Activated naive CD8-positive, alpha-beta T cell treated with anti-CD3 and anti-CD28 coated beads, Interleukin-2, amount 10 ng/mL, durations not matched to agents 7 days and 5 days (primary cell): Measurements from ENCODE around the gene ST8SIA5. TPM values are rescaled to one million over a fixed set of nuclear protein-coding genes. Genes with fewer than 3 reads are reported as not detected.

Experiments
- ATAC-seq: fragments of 150-1000 bp; cut with Tn5 transposase; one replicate; pipeline ENCODE4 v1.10.0; 2021; ENCODE audit warnings: low read depth, moderate library complexity
- POLR2A ChIA-PET: fragments of 350-600 bp; sonication (Branson Sonifier 250); formaldehyde crosslinking; loops from one replicate; lab custom pipeline; 2021; ENCODE audit warnings: antibody characterized with exemption; lab: Charles Lee
- DNase-seq: peaks from one replicate; pipeline ENCODE4 v3.0.0; 2021
- H3K27ac Mint-ChIP-seq: one replicate; pipeline ENCODE4 v1.8.0; 2022; ENCODE audit warnings: mild to moderate bottlenecking, mixed read lengths
- H3K27me3 Mint-ChIP-seq: one replicate; pipeline ENCODE4 v1.8.0; 2022; ENCODE audit warnings: mild to moderate bottlenecking, moderate library complexity, mixed read lengths
- H3K36me3 Mint-ChIP-seq: one replicate; pipeline ENCODE4 v1.8.0; 2021; ENCODE audit warnings: mild to moderate bottlenecking, mixed read lengths
- H3K4me1 Mint-ChIP-seq: one replicate; pipeline ENCODE4 v1.8.0; 2021; ENCODE audit warnings: mixed read lengths
- H3K4me3 Mint-ChIP-seq: one replicate; pipeline ENCODE4 v1.8.0; 2022; ENCODE audit warnings: mild to moderate bottlenecking, moderate library complexity, mixed read lengths
- H3K9me3 Mint-ChIP-seq: one replicate; pipeline ENCODE4 v1.8.0; 2021; ENCODE audit warnings: mixed read lengths
- total RNA-seq, 2 experiments: library from RNA; stranded (reverse); gene quantifications; one replicate each; pipeline ENCODE4 v1.2.3, GENCODE V29; 2021

Gene ST8SIA5
- total RNA-seq, 2 experiments from 2014 or later = not detected

DNA sequence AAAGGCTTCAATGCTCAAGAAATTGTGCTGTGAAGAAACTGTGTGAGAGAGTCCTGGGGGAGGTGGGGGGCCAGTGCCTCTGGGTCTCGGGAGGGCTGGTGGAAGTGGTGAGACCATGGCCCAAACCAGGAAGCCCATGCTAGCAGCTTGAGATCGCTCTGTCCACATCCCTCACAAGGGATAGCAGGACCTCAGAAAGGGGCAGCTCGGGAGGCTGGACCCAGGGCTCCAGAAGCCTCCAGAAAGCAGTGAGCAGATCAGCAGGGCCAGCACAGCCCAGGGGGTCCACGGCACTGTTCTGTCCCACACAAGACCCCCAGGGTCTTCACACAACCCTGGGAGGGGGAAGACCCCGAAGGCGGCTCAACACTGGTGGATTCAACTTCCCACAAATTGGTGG is 24.1 kb downstream of the ST8SIA5 start:
- H3K27me3 Mint-ChIP-seq = peaks cover 4% of the 10 kb centered on the region
- no peak overlapping the region for H3K27ac Mint-ChIP-seq
- DNase-seq (no peak), ATAC-seq (no peak)
- H3K9me3 Mint-ChIP-seq = peaks cover 8% of the 10 kb centered on the region
- POLR2A ChIA-PET = no interaction called here
- H3K36me3 Mint-ChIP-seq = no peaks in the 10 kb centered on the region
- no peaks in the 10 kb centered on the region for H3K4me1 Mint-ChIP-seq
- no peak overlapping the region for H3K4me3 Mint-ChIP-seq

DNA sequence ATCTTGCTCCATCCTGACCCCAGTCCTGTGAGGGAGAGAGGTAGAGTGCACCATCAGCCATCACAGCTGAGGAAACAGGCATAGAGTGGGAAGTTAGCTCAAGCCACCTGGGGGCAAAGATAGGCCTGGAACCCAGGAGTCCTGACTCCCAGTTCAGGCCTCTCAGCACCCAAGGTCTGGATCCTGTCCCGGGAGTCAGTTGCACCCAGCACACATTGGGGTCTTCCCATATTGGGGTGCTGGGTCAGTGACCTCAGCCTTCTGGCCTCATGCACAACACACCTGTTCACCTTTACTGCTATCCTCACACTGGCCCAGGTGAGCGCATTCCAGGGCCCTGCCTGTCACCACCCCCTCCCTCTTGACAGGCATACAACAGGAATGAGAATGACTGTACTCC is 24.7 kb downstream of the ST8SIA5 start:
- POLR2A ChIA-PET = no interaction called here
- Mint-ChIP-seq H3K36me3 (no peaks in the 10 kb centered on the region), H3K4me1 (no peaks in the 10 kb centered on the region), H3K27ac (no peak overlapping the region), H3K4me3 (no peak overlapping the region), H3K27me3 (peaks cover 4% of the 10 kb centered on the region), H3K9me3 (peaks cover 8% of the 10 kb centered on the region)
- ATAC-seq (no peak), DNase-seq (no peak)

- peaks cover 4% of the 10 kb centered on the region for H3K27me3 Mint-ChIP-seq
- POLR2A ChIA-PET = no interaction called here
- DNase-seq (no peak), ATAC-seq (no peak)
- no peak overlapping the region for H3K27ac Mint-ChIP-seq
- no peaks in the 10 kb centered on the region for H3K4me1 Mint-ChIP-seq
- H3K4me3 Mint-ChIP-seq = no peak overlapping the region
- peaks cover 8% of the 10 kb centered on the region for H3K9me3 Mint-ChIP-seq
- no peaks in the 10 kb centered on the region for H3K36me3 Mint-ChIP-seq
These were observed 25.5 kb downstream of the ST8SIA5 start for GRCh38 chr18:46731316-46731715.

DNA sequence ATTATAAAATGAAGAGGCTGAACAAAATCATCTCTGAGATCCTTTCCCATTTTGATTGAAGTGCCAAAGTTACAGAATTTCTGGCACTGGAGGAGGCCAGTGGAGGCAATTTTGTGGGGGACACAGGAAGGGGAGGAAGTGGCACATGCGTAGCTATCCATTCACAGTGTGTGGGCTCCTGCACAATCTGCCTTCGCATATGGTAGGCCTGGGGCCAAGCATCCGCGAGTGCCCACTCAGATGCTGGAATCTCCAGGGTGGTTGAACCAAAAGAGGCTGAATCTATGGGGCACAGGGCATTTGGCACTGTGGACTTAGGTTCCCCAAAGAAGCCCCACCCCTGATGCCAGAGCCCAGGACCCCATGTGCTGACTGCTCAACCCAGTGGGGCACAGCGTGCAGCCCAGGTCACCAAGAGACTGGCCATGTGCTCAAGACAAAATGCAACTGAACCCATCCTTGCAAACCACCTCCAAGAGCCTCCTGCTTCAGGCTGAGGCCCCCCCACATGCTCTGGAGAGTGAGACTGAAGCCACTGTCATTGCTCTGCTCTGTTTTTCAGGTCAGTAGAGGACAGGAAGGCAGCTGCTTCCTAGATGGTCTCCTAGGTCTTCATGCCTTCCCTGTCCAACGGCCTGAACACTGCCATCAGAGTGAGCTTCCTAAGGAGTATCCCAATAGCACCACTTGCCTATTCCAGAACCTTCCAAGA is 28.5 kb downstream of the ST8SIA5 start:
- H3K36me3 Mint-ChIP-seq = no peaks in the 10 kb centered on the region

GRCh38 chr18:46727177-46727576 is 29.7 kb downstream of the ST8SIA5 start:
- peaks cover 4% of the 10 kb centered on the region for H3K27me3 Mint-ChIP-seq
- peaks cover 8% of the 10 kb centered on the region for H3K9me3 Mint-ChIP-seq
- no peak overlapping the region for H3K27ac Mint-ChIP-seq

More for the DNA sequence above, 28.5 kb downstream of the ST8SIA5 start:
- H3K9me3 Mint-ChIP-seq = peaks cover 8% of the 10 kb centered on the region
- no peak overlapping the region for H3K27ac Mint-ChIP-seq
- H3K27me3 Mint-ChIP-seq = peaks cover 4% of the 10 kb centered on the region
- ATAC-seq = no peak
- H3K4me1 Mint-ChIP-seq = no peaks in the 10 kb centered on the region
- H3K4me3 Mint-ChIP-seq = no peak overlapping the region
- no peak for DNase-seq
- POLR2A ChIA-PET = no interaction called here

GRCh38 chr18:46725310-46725709 is 31.5 kb downstream of the ST8SIA5 start:
- Mint-ChIP-seq H3K4me1 (no peaks in the 10 kb centered on the region), H3K36me3 (no peaks in the 10 kb centered on the region), H3K27me3 (peaks cover 3% of the 10 kb centered on the region), H3K9me3 (peaks cover 6% of the 10 kb centered on the region), H3K27ac (no peak overlapping the region), H3K4me3 (no peak overlapping the region)
- ATAC-seq (no peak), DNase-seq (no peak)
- POLR2A ChIA-PET = no interaction called here

More at GRCh38 chr18:46727177-46727576, 29.7 kb downstream of the ST8SIA5 start:
- Mint-ChIP-seq H3K4me3 (no peak overlapping the region), H3K36me3 (no peaks in the 10 kb centered on the region), H3K4me1 (no peaks in the 10 kb centered on the region)
- ATAC-seq = no peak
- POLR2A ChIA-PET = interaction anchor here (0.5 kb wide), 1 partner anchor 122 kb away, joined by 3 read pairs; no protein-coding TSS in a partner anchor
- DNase-seq = no peak

GRCh38 chr18:46723856-46724415 is 32.9 kb downstream of the ST8SIA5 start:
- Mint-ChIP-seq H3K36me3 (no peaks in the 10 kb centered on the region), H3K4me3 (no peak overlapping the region), H3K4me1 (no peaks in the 10 kb centered on the region), H3K27ac (no peak overlapping the region), H3K9me3 (peaks cover 3% of the 10 kb centered on the region), H3K27me3 (peaks cover 3% of the 10 kb centered on the region)
- ATAC-seq = no peak
- POLR2A ChIA-PET = no interaction called here
- no peak for DNase-seq

GRCh38 chr18:46722051-46722450 is 34.8 kb downstream of the ST8SIA5 start:
- Mint-ChIP-seq H3K36me3 (no peaks in the 10 kb centered on the region), H3K4me1 (no peaks in the 10 kb centered on the region)
- POLR2A ChIA-PET = no interaction called here

GRCh38 chr18:46721331-46721730 is 35.5 kb downstream of the ST8SIA5 start:
- Mint-ChIP-seq H3K36me3 (no peaks in the 10 kb centered on the region), H3K27me3 (peaks cover 6% of the 10 kb centered on the region), H3K27ac (no peak overlapping the region), H3K4me3 (no peak overlapping the region), H3K9me3 (no peaks in the 10 kb centered on the region), H3K4me1 (no peaks in the 10 kb centered on the region)
- ATAC-seq (no peak), DNase-seq (no peak)
- POLR2A ChIA-PET = no interaction called here

More at GRCh38 chr18:46722051-46722450, 34.8 kb downstream of the ST8SIA5 start:
- Mint-ChIP-seq H3K4me3 (no peak overlapping the region), H3K9me3 (no peaks in the 10 kb centered on the region), H3K27me3 (peaks cover 6% of the 10 kb centered on the region), H3K27ac (no peak overlapping the region)
- ATAC-seq (no peak), DNase-seq (no peak)

DNA sequence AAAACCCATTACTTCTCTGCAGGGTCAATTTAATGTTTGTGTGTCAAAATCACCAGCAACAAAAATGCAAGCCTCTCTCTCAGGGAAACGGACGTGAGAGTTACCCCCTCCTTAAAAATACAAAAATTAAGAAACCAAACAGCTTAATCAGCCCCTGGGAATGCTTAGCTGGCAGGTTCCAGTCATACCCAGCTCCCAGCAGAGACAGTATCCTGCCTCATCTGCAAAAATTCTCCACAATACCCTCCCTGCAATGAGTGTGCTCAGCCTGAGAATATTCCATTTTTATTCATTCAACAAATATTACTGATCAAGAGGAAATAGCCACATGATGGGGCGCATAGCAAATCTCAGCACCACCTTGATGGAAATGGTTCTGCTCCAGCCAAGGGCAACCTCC is 36.3 kb downstream of the ST8SIA5 start:
- H3K4me1 Mint-ChIP-seq = no peaks in the 10 kb centered on the region
- no peak overlapping the region for H3K27ac Mint-ChIP-seq
- no peaks in the 10 kb centered on the region for H3K36me3 Mint-ChIP-seq
- H3K27me3 Mint-ChIP-seq = peaks cover 6% of the 10 kb centered on the region
- POLR2A ChIA-PET = no interaction called here
- H3K4me3 Mint-ChIP-seq = no peak overlapping the region
- no peaks in the 10 kb centered on the region for H3K9me3 Mint-ChIP-seq
- ATAC-seq (no peak), DNase-seq (no peak)

- no peak overlapping the region for H3K4me3 Mint-ChIP-seq
These were observed 36.8 kb downstream of the ST8SIA5 start for GRCh38 chr18:46720092-46720491.

GRCh38 chr18:46719388-46719787 is 37.5 kb downstream of the ST8SIA5 start:
- H3K36me3 Mint-ChIP-seq = no peaks in the 10 kb centered on the region
- H3K9me3 Mint-ChIP-seq = no peaks in the 10 kb centered on the region
- no peak overlapping the region for H3K4me3 Mint-ChIP-seq
- peaks cover 6% of the 10 kb centered on the region for H3K27me3 Mint-ChIP-seq
- H3K4me1 Mint-ChIP-seq = no peaks in the 10 kb centered on the region
- ATAC-seq (no peak), DNase-seq (no peak)
- no peak overlapping the region for H3K27ac Mint-ChIP-seq
- POLR2A ChIA-PET = no interaction called here

More at GRCh38 chr18:46720092-46720491, 36.8 kb downstream of the ST8SIA5 start:
- no peak for DNase-seq
- Mint-ChIP-seq H3K27ac (no peak overlapping the region), H3K9me3 (no peaks in the 10 kb centered on the region), H3K27me3 (peaks cover 6% of the 10 kb centered on the region), H3K4me1 (no peaks in the 10 kb centered on the region), H3K36me3 (no peaks in the 10 kb centered on the region)
- ATAC-seq = no peak
- POLR2A ChIA-PET = no interaction called here

DNA sequence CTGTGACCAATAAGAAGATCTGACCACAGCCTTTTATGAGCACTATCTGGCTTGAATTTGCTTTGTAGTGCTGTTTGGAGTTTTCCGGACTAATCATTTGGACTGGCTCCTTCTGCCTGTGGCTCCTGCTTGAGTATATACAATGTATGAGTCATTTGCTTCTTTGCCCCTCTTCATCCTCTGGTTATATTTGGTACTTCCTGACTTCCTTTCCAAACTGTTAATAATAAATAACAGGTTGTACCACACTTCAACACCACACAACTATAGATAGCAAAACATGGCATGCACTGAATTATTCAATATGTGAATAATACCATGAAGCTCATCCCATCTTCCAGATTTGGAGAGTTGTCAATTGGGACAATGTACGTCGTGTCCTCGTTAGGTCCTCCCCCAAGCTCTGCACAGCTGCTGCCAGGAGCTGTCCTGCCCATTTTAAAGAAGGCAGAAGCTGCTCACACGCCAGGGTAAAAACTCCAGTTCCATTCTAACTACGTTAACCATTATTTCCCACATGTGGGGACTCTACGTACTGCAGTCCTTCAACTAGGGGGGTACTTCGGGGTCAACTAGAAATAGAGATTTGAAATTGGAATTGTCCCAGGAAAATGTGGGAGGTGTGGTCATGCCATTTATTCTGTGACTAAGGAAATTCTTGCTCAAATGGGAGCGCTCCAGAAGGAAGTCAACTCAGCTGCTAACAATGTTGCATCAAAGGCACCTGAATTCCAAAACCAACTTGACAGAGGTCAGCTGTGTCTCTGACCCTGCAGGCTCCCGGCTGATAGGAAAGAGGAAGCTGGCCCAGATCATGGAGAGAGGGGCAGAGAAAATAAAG is 38.1 kb downstream of the ST8SIA5 start:
- Mint-ChIP-seq H3K27me3 (peaks cover 6% of the 10 kb centered on the region), H3K36me3 (no peaks in the 10 kb centered on the region), H3K9me3 (no peaks in the 10 kb centered on the region), H3K4me1 (no peaks in the 10 kb centered on the region), H3K4me3 (no peak overlapping the region), H3K27ac (no peak overlapping the region)
- no peak for ATAC-seq
- POLR2A ChIA-PET = no interaction called here
- no peak for DNase-seq
